Activated CD8-positive, alpha-beta memory T cell treated with anti-CD3 and anti-CD28 coated beads, Interleukin-2, amount 50 U/mL, for 4 hours (primary cell): ENCODE data around the gene CNGA2.

Experiments used
- DNase-seq: peaks from one replicate; pipeline ENCODE4 v3.0.0-alpha.2; 2020

The CNGA2 gene

GRCh38 chrX:151713849-151714248 is 20.7 kb upstream of the CNGA2 start:
- no peak for DNase-seq

- no peak for DNase-seq
These were observed 20.2 kb upstream of the CNGA2 start for GRCh38 chrX:151714362-151714761.

GRCh38 chrX:151715752-151716151 is 18.8 kb upstream of the CNGA2 start, which contains the start of gene FATE1:
Gene FATE1, plus strand, starts transcription at chrX:151716035. Its CDS starts 85 bp downstream, at chrX:151716120.
- no peak for DNase-seq

- no peak for DNase-seq
These were observed 12.2 kb upstream of the CNGA2 start for GRCh38 chrX:151722241-151722846.

GRCh38 chrX:151723156-151723760 is 11.3 kb upstream of the CNGA2 start:
- DNase-seq, result no peak

GRCh38 chrX:151724563-151725337 is 9.8 kb upstream of the CNGA2 start:
- no peak for DNase-seq

- no peak for DNase-seq
These were observed 9.3 kb upstream of the CNGA2 start for GRCh38 chrX:151725338-151725614.

GRCh38 chrX:151726751-151727150 is 7.8 kb upstream of the CNGA2 start:
- DNase-seq, result no peak

- DNase-seq, result no peak
These were observed 7.2 kb upstream of the CNGA2 start for GRCh38 chrX:151727346-151727745.

GRCh38 chrX:151729056-151729725 is 5.4 kb upstream of the CNGA2 start:
- no peak for DNase-seq

- DNase-seq, result no peak
These were observed 673 bp downstream of the CNGA2 start for GRCh38 chrX:151735219-151735618.

- DNase-seq, result no peak
These were observed 2.1 kb downstream of the CNGA2 start for GRCh38 chrX:151736685-151737084.

GRCh38 chrX:151737494-151737893 is 2.9 kb downstream of the CNGA2 start:
- DNase-seq, result no peak

- DNase-seq, result no peak
These were observed 4.2 kb downstream of the CNGA2 start for GRCh38 chrX:151738751-151739150.

GRCh38 chrX:151741606-151742005 is 7.1 kb downstream of the CNGA2 start:
- DNase-seq, result no peak

- DNase-seq, result no peak
These were observed 7.8 kb downstream of the CNGA2 start for GRCh38 chrX:151742311-151742710.

- DNase-seq, result no peak
These were observed 9.3 kb downstream of the CNGA2 start for GRCh38 chrX:151743651-151744470.

- DNase-seq, result no peak
These were observed 11.1 kb downstream of the CNGA2 start for GRCh38 chrX:151745651-151746050.

- DNase-seq, result no peak
These were observed 12.0 kb downstream of the CNGA2 start for GRCh38 chrX:151746502-151746901.

- DNase-seq, result no peak
These were observed 16.0 kb downstream of the CNGA2 start for GRCh38 chrX:151750511-151750910.

- no peak for DNase-seq
These were observed 18.3 kb downstream of the CNGA2 start for GRCh38 chrX:151752847-151753246.

GRCh38 chrX:151753313-151754046 is 18.9 kb downstream of the CNGA2 start:
- no peak for DNase-seq
